ENCODE data around the gene PPP6R1.

The PPP6R1 gene

DNA sequence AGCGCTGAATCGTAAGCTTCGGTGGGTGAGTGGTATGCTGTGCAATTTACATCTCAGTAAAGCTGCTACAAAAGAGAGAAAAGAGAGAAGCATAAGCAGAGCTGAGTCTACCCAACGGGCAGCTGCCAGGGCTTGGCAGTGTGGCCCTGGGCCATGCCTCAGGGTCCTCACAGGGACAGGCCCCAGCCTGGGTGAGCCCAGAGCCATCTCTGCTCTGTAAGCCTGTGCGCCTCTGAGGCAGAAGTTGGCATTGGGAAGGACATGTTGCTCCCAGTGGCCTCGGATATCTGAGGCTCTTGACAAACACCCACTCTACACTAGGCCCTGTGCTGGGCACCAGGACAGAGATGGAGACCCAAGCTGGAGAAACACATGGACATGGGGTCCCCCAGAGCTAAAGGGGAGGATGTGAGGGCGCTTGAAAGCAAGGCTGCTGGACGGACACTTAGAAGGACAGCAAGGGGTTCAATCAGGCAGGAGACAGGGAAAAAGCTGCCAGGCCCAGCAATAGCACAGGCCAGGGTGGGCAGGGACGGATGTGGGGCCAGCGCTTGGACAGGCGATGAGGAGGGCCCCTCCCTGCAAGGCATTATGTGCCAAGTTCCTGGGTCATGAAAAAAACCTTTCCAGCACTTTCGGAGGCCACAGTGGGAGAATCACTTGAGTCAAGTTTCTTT lies 14.7 kb downstream of the PPP6R1 start:
- no peak for DNase-seq (ENCODE audit: low spot score)

DNA sequence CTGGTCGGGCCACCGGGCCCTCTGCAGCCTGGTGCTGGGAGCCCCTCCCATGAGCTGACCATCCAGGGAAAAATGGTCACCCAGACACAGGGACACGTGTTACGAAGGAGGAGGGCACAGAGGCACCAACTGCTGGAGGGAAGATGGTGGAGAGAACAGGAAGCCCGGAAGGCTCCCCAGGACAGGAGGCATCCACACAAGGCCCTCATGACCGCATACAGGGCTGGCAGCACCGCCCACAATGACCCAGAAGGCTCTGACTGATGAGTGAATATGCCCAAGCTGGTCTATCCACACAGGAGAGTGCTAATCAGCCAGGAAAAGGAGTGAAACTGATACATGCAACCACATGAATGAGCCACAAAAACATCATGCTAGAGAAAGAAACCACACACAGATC lies 16.3 kb downstream of the PPP6R1 start:
- DNase-seq (ENCODE audit: low spot score), result no peak

- DNase-seq (ENCODE audit: low spot score), result no peak
These were observed 16.8 kb downstream of the PPP6R1 start for GRCh38 chr19:55241935-55242464.

GRCh38 chr19:55241143-55241934 lies 17.5 kb downstream of the PPP6R1 start:
- DNase-seq (ENCODE audit: low spot score), result no peak

DNA sequence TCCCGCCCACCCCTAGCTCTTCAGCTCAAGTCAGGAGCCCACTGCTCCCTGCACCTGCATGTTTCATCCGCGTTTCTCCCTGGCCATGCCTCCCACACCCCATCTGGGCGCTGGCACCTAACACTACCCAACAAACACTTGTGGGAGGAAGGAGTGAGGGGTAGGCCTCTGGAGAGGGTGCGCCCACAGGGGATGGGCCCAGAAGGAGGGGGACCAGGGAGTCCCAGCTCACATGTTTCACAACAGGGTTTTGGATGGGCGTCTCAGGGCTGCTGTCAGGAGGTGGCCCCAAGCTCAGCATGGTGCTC lies 18.1 kb downstream of the PPP6R1 start:
- DNase-seq (ENCODE audit: low spot score), result no peak

DNA sequence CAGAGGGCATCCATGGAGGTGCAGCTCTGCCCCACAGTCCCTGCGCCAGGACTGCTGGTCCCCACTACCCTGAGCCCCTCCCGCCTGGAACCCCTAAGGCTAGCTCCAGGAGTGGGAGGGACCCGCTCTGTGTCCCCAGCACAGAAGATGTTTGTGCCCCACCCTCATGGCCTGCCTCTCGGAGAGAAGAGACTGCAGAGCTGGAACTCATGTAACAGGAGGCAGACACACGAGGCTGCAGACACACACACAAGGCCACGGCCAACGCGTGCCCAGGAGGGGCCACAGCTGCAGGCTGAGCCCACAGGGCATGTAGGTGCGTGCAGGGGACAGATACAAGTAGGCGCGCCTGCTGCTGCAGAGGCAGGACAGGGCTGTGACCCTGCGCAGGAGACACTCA lies 19.8 kb downstream of the PPP6R1 start:
- DNase-seq (ENCODE audit: low spot score), result no peak

- DNase-seq (ENCODE audit: low spot score), result no peak
These were observed 20.8 kb downstream of the PPP6R1 start for GRCh38 chr19:55238030-55238429.

GRCh38 chr19:55232986-55233385 lies 25.8 kb downstream of the PPP6R1 start:
- no peak for DNase-seq (ENCODE audit: low spot score)

DNA sequence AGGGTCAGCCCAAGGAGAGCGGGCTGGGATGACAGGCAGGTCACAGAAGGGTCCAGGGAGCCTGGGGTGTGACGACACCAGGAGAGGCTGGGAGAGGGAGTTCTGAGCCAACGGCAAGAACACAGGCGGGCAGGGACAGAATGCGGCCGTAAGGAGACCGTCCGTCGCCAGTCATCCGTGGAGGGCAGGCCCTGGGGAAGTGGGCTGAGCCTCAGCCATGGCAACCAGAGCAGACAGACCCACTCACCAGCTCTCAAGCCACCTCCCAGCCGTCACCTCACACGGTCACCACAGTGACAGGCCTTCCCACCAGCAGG lies 26.6 kb downstream of the PPP6R1 start:
- DNase-seq (ENCODE audit: low spot score), result no peak

DNA sequence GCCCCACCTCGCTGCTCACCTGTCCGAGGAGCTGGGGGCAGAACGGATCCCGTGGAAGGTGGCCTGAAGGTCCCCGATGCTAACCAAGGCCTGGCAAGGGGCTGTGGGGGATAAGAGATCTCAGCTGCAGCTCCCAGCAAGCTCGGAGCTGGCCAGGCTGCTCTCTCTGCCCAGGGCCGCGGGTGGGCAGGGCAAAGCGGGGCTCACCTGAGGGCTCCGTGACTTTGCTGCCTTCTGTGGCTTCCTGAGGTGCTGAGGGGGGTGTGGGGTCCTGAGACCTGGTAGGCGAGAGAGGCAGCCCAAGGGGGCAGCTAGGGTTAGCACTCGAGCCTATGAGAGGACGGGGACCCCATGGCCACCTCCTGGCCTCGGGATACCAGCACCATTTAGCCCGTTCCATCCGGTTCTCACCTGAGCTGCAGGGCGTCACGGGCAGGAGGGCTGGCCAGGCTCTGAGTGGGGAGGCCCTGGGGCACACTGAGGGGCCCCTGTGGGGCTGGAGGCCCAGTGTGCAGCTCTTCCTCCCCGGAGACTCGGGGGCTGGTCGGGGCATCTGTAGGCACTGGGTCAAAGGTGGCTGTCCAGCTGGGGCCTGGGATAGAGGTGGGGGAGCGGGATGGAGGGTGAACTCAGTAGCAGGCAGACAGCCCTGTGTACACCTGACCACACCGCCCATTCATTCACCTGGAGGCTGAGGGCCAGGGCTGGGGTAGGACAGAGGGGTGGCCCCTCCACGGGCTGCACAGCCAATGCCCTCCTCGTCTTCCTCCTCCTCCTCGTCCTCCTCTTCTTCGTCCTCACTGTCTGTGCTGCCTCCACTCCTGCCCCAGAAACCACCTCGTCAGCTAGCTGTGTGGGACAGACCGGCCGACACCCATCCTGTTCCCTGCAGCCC lies 27.2 kb downstream of the PPP6R1 start:
- DNase-seq (ENCODE audit: low spot score), result no peak

DNA sequence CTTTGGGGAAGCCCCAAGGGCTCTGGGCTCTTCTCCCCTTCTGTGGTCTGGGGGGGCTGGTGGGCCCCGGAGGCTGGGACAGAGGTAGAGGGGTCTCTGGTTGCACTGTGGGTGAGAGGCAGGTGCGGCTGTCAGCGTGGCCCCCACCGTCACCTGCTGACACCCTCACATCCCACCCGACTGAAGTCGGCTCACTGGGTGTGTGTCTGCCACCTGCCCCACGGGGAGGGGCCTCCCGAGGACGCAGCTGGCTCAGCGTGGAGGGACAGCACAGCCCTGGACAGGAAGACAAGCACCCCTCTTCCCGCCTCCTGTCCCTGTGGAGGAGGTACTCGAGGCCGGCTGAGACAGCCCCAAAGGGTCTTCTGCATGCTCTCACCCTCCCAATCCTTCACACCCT lies 28.0 kb downstream of the PPP6R1 start:
- no peak for DNase-seq (ENCODE audit: low spot score)

DNA sequence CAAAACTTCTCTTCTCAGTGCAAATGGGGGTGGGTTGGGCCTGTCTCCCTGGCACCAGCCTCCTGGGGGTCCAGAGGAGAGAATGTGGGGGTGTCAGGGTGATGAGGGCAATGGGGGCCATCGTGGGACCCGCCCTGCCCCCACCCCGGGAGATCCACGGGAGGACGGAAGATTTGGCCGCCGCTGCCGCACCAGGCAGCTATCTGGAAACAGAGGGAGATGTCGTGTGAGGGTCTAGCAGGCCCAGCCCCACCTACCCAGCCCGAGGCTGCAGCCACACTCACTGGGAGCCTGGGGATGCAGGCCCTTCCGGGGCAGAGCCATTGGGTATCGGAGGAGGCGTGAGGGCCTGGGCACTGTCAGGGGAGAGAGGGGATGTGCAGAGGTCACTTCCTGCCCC lies 28.5 kb downstream of the PPP6R1 start:
- DNase-seq (ENCODE audit: low spot score), result no peak

GRCh38 chr19:55229789-55230182 lies 29.0 kb downstream of the PPP6R1 start:
- DNase-seq (ENCODE audit: low spot score), result no peak

- DNase-seq (ENCODE audit: low spot score), result no peak
These were observed 29.6 kb downstream of the PPP6R1 start for GRCh38 chr19:55229145-55229788.

GRCh38 chr19:55228403-55229031 lies 30.3 kb downstream of the PPP6R1 start, which contains the start of gene TMEM86B:
Gene TMEM86B, minus strand, starts transcription at chr19:55228763. Its CDS starts 22 bp downstream, at chr19:55228741.
- no peak for DNase-seq (ENCODE audit: low spot score)

DNA sequence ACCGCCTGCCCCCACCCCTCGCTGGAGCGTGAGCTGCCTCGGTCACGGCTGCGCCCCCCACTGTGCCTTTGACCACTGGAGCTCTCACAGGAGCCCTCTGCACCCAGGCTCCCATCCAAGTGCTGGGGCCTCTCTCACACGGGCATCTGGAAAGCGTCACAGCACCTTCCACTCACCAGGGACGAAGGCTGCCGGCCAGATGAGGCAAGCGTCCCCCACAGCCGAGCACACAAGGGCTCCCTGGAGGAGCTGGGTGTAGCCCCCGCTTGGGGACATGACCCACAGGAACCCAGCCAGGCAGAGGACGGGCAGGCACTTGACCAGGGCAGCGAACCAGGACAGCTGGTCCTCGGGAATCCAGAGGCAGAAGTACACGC lies 30.8 kb downstream of the PPP6R1 start:
- DNase-seq (ENCODE audit: low spot score), result no peak

GRCh38 chr19:55227241-55228014 lies 31.4 kb downstream of the PPP6R1 start:
- DNase-seq (ENCODE audit: low spot score), result no peak

DNA sequence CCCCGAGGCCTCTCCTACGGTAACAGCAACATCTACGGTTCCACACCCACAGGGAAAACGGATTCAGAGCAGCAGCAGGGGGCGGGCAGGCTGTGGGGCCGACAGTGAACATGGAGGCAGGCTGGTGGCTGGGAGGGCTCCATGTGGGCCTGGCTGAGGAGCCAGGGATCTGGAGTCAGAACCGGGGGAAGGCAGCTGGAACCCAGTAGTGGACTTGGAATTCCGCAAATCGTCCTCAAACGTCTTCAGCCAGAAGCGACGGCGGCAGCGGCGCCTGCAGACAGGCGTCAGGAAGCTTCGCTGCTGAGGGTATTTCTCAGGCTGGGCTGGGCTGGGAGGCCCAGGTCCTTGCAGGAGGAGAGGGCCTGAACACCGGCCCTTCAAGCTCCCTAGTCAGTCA lies 32.0 kb downstream of the PPP6R1 start:
- no peak for DNase-seq (ENCODE audit: low spot score)

DNA sequence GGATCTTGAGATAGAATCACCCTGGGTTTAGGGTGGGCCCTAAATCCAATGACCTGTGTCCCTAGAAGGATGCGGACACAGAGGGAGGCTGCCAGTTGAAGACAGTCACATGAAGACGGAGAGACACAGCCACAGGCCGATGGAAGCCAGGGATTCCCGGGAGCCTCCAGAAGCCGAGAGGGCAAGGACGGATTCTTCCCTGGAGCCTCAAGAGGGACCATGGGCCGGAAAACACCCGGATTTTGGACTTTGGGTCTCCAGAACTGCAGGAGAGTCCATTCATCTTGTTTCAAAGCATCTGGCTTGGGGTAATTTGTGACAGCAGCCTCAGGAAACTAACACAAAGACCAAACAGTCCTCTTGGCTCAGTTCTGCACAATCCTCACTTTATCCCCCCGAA lies 32.5 kb downstream of the PPP6R1 start:
- no peak for DNase-seq (ENCODE audit: low spot score)

GRCh38 chr19:55225415-55225958 lies 33.3 kb downstream of the PPP6R1 start:
- DNase-seq (ENCODE audit: low spot score), result no peak
